ENCODE results near the gene STX18. TPM values are rescaled to one million over a fixed set of nuclear protein-coding genes. Genes with fewer than 3 reads are reported as not detected.

STX18 gene
- total and polyA plus RNA-seq, 2 of the 13 experiments (the other 11 are each of a cell fraction or from before 2014, with no cell fraction given): 23.9 to 37.1 TPM

GRCh38 chr4:4439782-4440181 is 102.1 kb downstream of the STX18 start:
- POLR2A ChIA-PET: no interaction called here

GRCh38 chr4:4438891-4439290 is 103.0 kb downstream of the STX18 start:
- Histone ChIP-seq H3K4me3 (replicated peaks in 1 of 3; ENCODE audit: insufficient read depth in 1 of 3, low read depth in 2 of 3, low read length in 3 of 3) (no peak overlapping the region), H3K4me1 (ENCODE audit: insufficient read depth, low read length) (no peaks in the 10 kb centered on the region), H3K4me2 (ENCODE audit: low read depth, low read length) (no peak overlapping the region), H3K36me3 (replicated peaks in 1 of 2; ENCODE audit: control insufficient read depth in 1 of 2, insufficient read depth in 2 of 2, low read length in 2 of 2) (peaks cover 18 to 42% of the 10 kb centered on the region in 2 experiments), H3K27me3 (ENCODE audit: control insufficient read depth in 1 of 2, insufficient read depth in 2 of 2, low read length in 2 of 2) (no peaks in the 10 kb centered on the region), H3K9me3 (ENCODE audit: low read length) (no peaks in the 10 kb centered on the region), H3K27ac (ENCODE audit: extremely low read length, insufficient read depth, low read length) (no peak overlapping the region), H4K20me1 (ENCODE audit: insufficient read depth, low read length) (no peaks in the 10 kb centered on the region), H3K79me2 (ENCODE audit: insufficient read depth, low read length) (no peaks in the 10 kb centered on the region), H3K9ac (ENCODE audit: insufficient read depth, low read depth, low read length) (no peak overlapping the region), H2AFZ (ENCODE audit: low read length) (no peak overlapping the region)
- no peak for TF ChIP-seq ATAD3A (CRISPR knock-in tag; IDR thresholded peaks at IDR 0.05)
- no peak for TF ChIP-seq REST (IDR thresholded peaks at IDR 0.05; ENCODE audit: borderline replicate concordance in 1 of 2, low read depth in 1 of 2, low read length in 2 of 2)
- TF ChIP-seq FOXP4 (CRISPR knock-in tag; IDR thresholded peaks at IDR 0.05): no peak
- no peak for TF ChIP-seq STAT6 (CRISPR knock-in tag; IDR thresholded peaks at IDR 0.05; ENCODE audit: borderline replicate concordance)
- no peak for TF ChIP-seq ZNF83 (CRISPR knock-in tag; IDR thresholded peaks at IDR 0.05; ENCODE audit: borderline replicate concordance)
- no peak for TF ChIP-seq ZNF761 (CRISPR knock-in tag; conservative IDR thresholded peaks at IDR 0.05)
- no peak for TF ChIP-seq ZNF850 (CRISPR knock-in tag; conservative IDR thresholded peaks at IDR 0.05)
- TF ChIP-seq KMT2B (CRISPR knock-in tag; IDR thresholded peaks at IDR 0.05): no peak
- ATAC-seq (no peak), FAIRE-seq (no peak), DNase-seq (ENCODE audit: low spot score) (no peak)
- BruUV-seq (replicated peaks): no TSS peak
- in situ Hi-C loops (cut with HindIII; ENCODE audit: extremely low pct_ligation_motif_present, low pct_unique_long_range_greater_than_20kb): no loop called here
- POLR2A ChIA-PET: no interaction called here
- intact Hi-C loops (cut with micrococcal nuclease; ENCODE audit: unreplicated experiment): no loop called here
- CTCF ChIA-PET (ENCODE audit: low intra/inter-chr PET ratio, low total read pairs): no interaction called here

More at GRCh38 chr4:4439782-4440181, 102.1 kb downstream of the STX18 start:
- in situ Hi-C loops (cut with HindIII; ENCODE audit: extremely low pct_ligation_motif_present, low pct_unique_long_range_greater_than_20kb): no loop called here
- H3K27ac ChIP-seq (ENCODE audit: extremely low read length, insufficient read depth, low read length): no peak overlapping the region
- CTCF ChIA-PET (ENCODE audit: low intra/inter-chr PET ratio, low total read pairs): no interaction called here
- ATAC-seq: no peak
- H3K27me3 ChIP-seq (ENCODE audit: control insufficient read depth in 1 of 2, insufficient read depth in 2 of 2, low read length in 2 of 2): no peaks in the 10 kb centered on the region
- no peaks in the 10 kb centered on the region for H4K20me1 ChIP-seq (ENCODE audit: insufficient read depth, low read length)
- WGBS (ENCODE audit: low lambda C conversion rate): 87% methylated on average over 4 of the region's 4 CpGs
- no peak for TF ChIP-seq MXD4 (CRISPR knock-in tag; IDR thresholded peaks at IDR 0.05)
- no peak for FAIRE-seq
- no peak overlapping the region for H2AFZ ChIP-seq (ENCODE audit: low read length)
- BruUV-seq (replicated peaks): no TSS peak
- no peak overlapping the region for H3K4me2 ChIP-seq (ENCODE audit: low read depth, low read length)
- H3K79me2 ChIP-seq (ENCODE audit: insufficient read depth, low read length): no peaks in the 10 kb centered on the region
- H3K36me3 ChIP-seq (replicated peaks in 1 of 2; ENCODE audit: control insufficient read depth in 1 of 2, insufficient read depth in 2 of 2, low read length in 2 of 2): peaks cover 14 to 36% of the 10 kb centered on the region in 2 experiments
- intact Hi-C loops (cut with micrococcal nuclease; ENCODE audit: unreplicated experiment): no loop called here
- no peaks in the 10 kb centered on the region for H3K9me3 ChIP-seq (ENCODE audit: low read length)
- H3K4me1 ChIP-seq (ENCODE audit: insufficient read depth, low read length): no peaks in the 10 kb centered on the region
- no peak overlapping the region for H3K9ac ChIP-seq (ENCODE audit: insufficient read depth, low read depth, low read length)
- no peak overlapping the region for H3K4me3 ChIP-seq (replicated peaks in 1 of 3; ENCODE audit: insufficient read depth in 1 of 3, low read depth in 2 of 3, low read length in 3 of 3)
- DNase-seq (ENCODE audit: low spot score): no peak

Measured in HepG2 (cell line).